Fibroblast of lung (primary cell): ENCODE data around the gene CDKN1A. TPM values are rescaled to one million over a fixed set of nuclear protein-coding genes. Genes with fewer than 3 reads are reported as not detected.
"Not testable (repeated sequence)": the region's sequence is repeated elsewhere in the genome, so short reads cannot be mapped to it uniquely, and the experiment has no call there.

ENCODE experiments used
- DNase-seq, 2 donors: peaks; one replicate each; pipeline versions ENCODE4 v3.0.0 to v3.0.0-alpha.2; 2010; ENCODE audit warnings: low read depth in 2 of 2
- H2AFZ ChIP-seq: 2 replicates; pipeline ENCODE4 v1.5.1; 2012; ENCODE audit warnings: low read length, control low read depth, inconsistent platforms
- H3K27ac ChIP-seq: 2 replicates; pipeline ENCODE4 v1.5.1; 2011; ENCODE audit warnings: low read length, control low read depth; ENCODE audit not compliant: insufficient read depth
- H3K27me3 ChIP-seq: 2 replicates; pipeline ENCODE4 v1.5.1; 2011; ENCODE audit warnings: mild to moderate bottlenecking, low read length; ENCODE audit not compliant: control insufficient read depth, insufficient read depth
- H3K36me3 ChIP-seq: 2 replicates; pipeline ENCODE4 v1.5.1; 2011; ENCODE audit warnings: low read length; ENCODE audit not compliant: control insufficient read depth, insufficient read depth
- H3K4me1 ChIP-seq: 2 replicates; pipeline ENCODE4 v1.5.1; 2011; ENCODE audit warnings: low read length; ENCODE audit not compliant: control insufficient read depth, insufficient read depth; ENCODE audit errors: extremely low read depth
- H3K4me2 ChIP-seq: 2 replicates; pipeline ENCODE4 v1.5.1; 2011; ENCODE audit warnings: low read length, control low read depth; ENCODE audit not compliant: insufficient read depth; ENCODE audit errors: extremely low read depth
- H3K4me3 ChIP-seq, 4 experiments: fragments of 200-600 bp in 1 of 4; sonication (generic) in 1 of 4; replicated peaks in 1 of 4; 2 replicates each; pipeline ENCODE4 v1.5.1; 2011 to 2016; ENCODE audit warnings: low read length in 4 of 4, low read depth in 3 of 4, mild to moderate bottlenecking in 3 of 4, control low read depth in 2 of 4, inconsistent platforms in 1 of 4, mixed read lengths in 1 of 4; ENCODE audit not compliant: insufficient read depth in 1 of 4; ENCODE audit errors: control extremely low read depth in 1 of 4
- H3K79me2 ChIP-seq: 2 replicates; pipeline ENCODE4 v1.5.1; 2012; ENCODE audit warnings: mild to moderate bottlenecking, low read length, inconsistent platforms; ENCODE audit not compliant: control insufficient read depth, insufficient read depth
- H3K9ac ChIP-seq: 2 replicates; pipeline ENCODE4 v1.5.1; 2011; ENCODE audit warnings: mild to moderate bottlenecking, low read length, control low read depth; ENCODE audit not compliant: insufficient read depth
- H3K9me3 ChIP-seq: 2 replicates; pipeline ENCODE4 v1.5.1; 2012; ENCODE audit warnings: low read depth, low read length; ENCODE audit not compliant: control insufficient read depth, insufficient read depth
- H4K20me1 ChIP-seq: 2 replicates; pipeline ENCODE4 v1.5.1; 2011; ENCODE audit warnings: low read length; ENCODE audit not compliant: control insufficient read depth, insufficient read depth; ENCODE audit errors: extremely low read depth
- EZH2 ChIP-seq: IDR thresholded peaks from 2 replicates; pipeline ENCODE4 v1.5.1; 2012; ENCODE audit warnings: low read length, control low read depth, mild to moderate bottlenecking; ENCODE audit errors: missing control alignments
- polyA plus RNA-seq, 2 donors: library from polyadenylated mRNA; depleted of rRNA in 1 of 2; stranded (reverse) in 1 of 2; unstranded in 1 of 2; fragments of >200 nt; gene quantifications; 2 replicates each; pipeline ENCODE4 v1.2.1, GENCODE V29; 2011 to 2012; ENCODE audit warnings: missing spikeins in 1 of 2
- total RNA-seq: library from RNA; depleted of rRNA; stranded (reverse); fragments of >200 nt; gene quantifications from 2 replicates; pipeline ENCODE4 v1.2.1, GENCODE V29; 2014
- TF ChIP-seq, protein P1 (sequence below), 2 donors: IDR thresholded peaks in 1 of 2; conservative IDR thresholded peaks in 1 of 2; 1 replicate in 1 of 2; 2 replicates in 1 of 2; pipeline ENCODE4 v1.5.1; 2011 to 2012; ENCODE audit warnings: low read length in 2 of 2, control low read depth in 1 of 2, inconsistent platforms in 1 of 2, low read depth in 1 of 2, mild to moderate bottlenecking in 1 of 2

The CDKN1A gene
- total and polyA plus RNA-seq, 2 donors (not counting 1 experiment from before 2014, with no cell fraction given): 166 to 900 TPM

DNA sequence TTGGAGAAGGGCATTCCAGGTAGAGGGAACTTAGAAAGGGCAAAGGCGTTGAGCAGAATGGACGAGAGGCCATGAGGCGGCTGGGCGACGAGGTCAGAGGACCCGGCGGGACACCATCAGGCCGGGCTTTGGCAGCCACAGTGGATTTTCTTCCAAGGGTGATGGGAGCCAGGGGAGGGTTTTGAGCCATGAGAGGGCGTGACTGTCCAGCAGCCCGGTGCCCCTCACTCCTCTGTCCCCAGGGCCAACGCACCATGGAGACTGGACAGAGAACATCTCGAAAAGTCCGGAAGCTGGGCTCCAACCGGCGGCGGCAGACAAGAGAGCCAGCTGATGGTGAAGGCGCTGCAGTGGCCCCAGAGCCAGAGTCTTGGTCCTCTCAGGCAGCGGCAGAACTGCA, 25.5 kb downstream of the CDKN1A start:
- no peak for DNase-seq
- H3K27me3 ChIP-seq: peaks cover 7% of the 10 kb centered on the region
- no peaks in the 10 kb centered on the region for H3K4me1 ChIP-seq
- no peaks in the 10 kb centered on the region for H3K79me2 ChIP-seq
- H3K36me3 ChIP-seq: no peaks in the 10 kb centered on the region
- H4K20me1 ChIP-seq: no peaks in the 10 kb centered on the region
- TF ChIP-seq, protein P1, sequence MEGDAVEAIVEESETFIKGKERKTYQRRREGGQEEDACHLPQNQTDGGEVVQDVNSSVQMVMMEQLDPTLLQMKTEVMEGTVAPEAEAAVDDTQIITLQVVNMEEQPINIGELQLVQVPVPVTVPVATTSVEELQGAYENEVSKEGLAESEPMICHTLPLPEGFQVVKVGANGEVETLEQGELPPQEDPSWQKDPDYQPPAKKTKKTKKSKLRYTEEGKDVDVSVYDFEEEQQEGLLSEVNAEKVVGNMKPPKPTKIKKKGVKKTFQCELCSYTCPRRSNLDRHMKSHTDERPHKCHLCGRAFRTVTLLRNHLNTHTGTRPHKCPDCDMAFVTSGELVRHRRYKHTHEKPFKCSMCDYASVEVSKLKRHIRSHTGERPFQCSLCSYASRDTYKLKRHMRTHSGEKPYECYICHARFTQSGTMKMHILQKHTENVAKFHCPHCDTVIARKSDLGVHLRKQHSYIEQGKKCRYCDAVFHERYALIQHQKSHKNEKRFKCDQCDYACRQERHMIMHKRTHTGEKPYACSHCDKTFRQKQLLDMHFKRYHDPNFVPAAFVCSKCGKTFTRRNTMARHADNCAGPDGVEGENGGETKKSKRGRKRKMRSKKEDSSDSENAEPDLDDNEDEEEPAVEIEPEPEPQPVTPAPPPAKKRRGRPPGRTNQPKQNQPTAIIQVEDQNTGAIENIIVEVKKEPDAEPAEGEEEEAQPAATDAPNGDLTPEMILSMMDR (conservative IDR thresholded peaks at IDR 0.05 in 1 of 2, IDR thresholded peaks at IDR 0.05 in 1 of 2; ENCODE audit: low read depth in 1 of 2, low read length in 2 of 2): no peak
- TF ChIP-seq EZH2: no peak
- H3K9ac ChIP-seq: no peak overlapping the region
- no peak overlapping the region for H3K4me3 ChIP-seq
- H3K27ac ChIP-seq: no peak overlapping the region
- H3K9me3 ChIP-seq: no peaks in the 10 kb centered on the region
- no peak overlapping the region for H2AFZ ChIP-seq
- no peak overlapping the region for H3K4me2 ChIP-seq

DNA sequence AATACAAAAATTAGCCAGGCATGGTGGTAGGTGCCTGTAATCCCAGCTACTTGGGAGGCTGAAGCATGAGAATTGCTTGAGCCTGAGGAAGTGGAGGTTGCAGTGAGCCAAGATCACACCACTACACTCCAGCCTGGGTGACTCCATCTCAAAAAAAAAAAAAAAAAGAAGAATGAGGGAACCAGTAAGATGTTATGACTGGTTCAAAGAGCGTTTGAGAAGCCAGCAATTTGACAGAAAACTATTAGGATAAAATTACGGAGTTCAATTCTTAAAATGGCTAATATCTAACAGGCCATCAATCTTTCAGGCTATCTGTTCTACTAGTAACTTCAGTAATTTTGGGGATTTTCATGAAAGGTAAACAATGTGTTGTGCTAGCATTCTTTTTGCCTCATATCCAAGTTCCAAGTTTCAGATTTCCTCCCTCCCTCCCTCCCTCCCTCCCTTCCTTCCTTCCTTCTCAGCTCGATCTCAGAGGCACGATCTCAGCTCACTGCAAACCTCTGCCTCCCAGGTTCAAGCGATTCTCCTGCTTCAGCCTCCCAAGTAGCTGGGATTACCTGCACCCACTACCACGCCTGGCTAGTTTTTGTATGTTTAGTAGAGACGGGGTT, 26.6 kb downstream of the CDKN1A start:
- DNase-seq, H3K9ac ChIP-seq, H4K20me1 ChIP-seq, H3K9me3 ChIP-seq, H3K79me2 ChIP-seq, H3K4me3 ChIP-seq, H3K36me3 ChIP-seq, H3K27ac ChIP-seq, H3K27me3 ChIP-seq, H2AFZ ChIP-seq, H3K4me1 ChIP-seq, H3K4me2 ChIP-seq: not testable (repeated sequence)

GRCh38 chr6:36706339-36706738, 27.8 kb downstream of the CDKN1A start:
- no peaks in the 10 kb centered on the region for H3K36me3 ChIP-seq
- no peak overlapping the region for H3K4me3 ChIP-seq
- no peak overlapping the region for H2AFZ ChIP-seq
- H3K9me3 ChIP-seq: no peaks in the 10 kb centered on the region
- peaks cover 7% of the 10 kb centered on the region for H3K27me3 ChIP-seq
- DNase-seq: no peak
- no peaks in the 10 kb centered on the region for H3K4me1 ChIP-seq
- no peak overlapping the region for H3K27ac ChIP-seq
- no peaks in the 10 kb centered on the region for H4K20me1 ChIP-seq
- H3K4me2 ChIP-seq: no peak overlapping the region
- no peak overlapping the region for H3K9ac ChIP-seq
- TF ChIP-seq, protein P1 (conservative IDR thresholded peaks at IDR 0.05 in 1 of 2, IDR thresholded peaks at IDR 0.05 in 1 of 2; ENCODE audit: low read depth in 1 of 2, low read length in 2 of 2): no peak
- no peak for TF ChIP-seq EZH2
- no peaks in the 10 kb centered on the region for H3K79me2 ChIP-seq
